CD14-positive monocyte (primary cell): ENCODE results near the gene AIPL1. TPM values are rescaled to one million over a fixed set of nuclear protein-coding genes. Genes with fewer than 3 reads are reported as not detected.

ENCODE experiments used
- DNase-seq, 3 donors: peaks; one replicate each; pipeline ENCODE4 v3.0.0-alpha.2; 2011 to 2022
- H2AFZ ChIP-seq: 2 replicates; pipeline ENCODE4 v1.6.0; 2012; ENCODE audit warnings: mild to moderate bottlenecking, low read depth, low read length, inconsistent platforms; ENCODE audit not compliant: insufficient read depth, poor library complexity, severe bottlenecking
- H3K27ac ChIP-seq, 2 donors: 1 replicate in 1 of 2; 2 replicates in 1 of 2; pipeline ENCODE4 v1.5.1; 2012 to 2013; ENCODE audit warnings: low read length in 2 of 2, control low read depth in 1 of 2, inconsistent platforms in 1 of 2, low read depth in 1 of 2, mild to moderate bottlenecking in 1 of 2
- H3K27me3 ChIP-seq, 2 donors: one replicate each; pipeline versions ENCODE4 v1.6.0 to v1.6.1; 2011 to 2013; ENCODE audit warnings: low read length in 2 of 2; ENCODE audit not compliant: control insufficient read depth in 2 of 2, insufficient read depth in 2 of 2
- H3K36me3 ChIP-seq, 2 donors: replicated peaks in 1 of 2; 1 replicate in 1 of 2; 2 replicates in 1 of 2; pipeline versions ENCODE4 v1.5.1 to v1.6.1; 2012 to 2013; ENCODE audit warnings: low read length in 2 of 2, control low read depth in 1 of 2, inconsistent platforms in 1 of 2, mild to moderate bottlenecking in 1 of 2; ENCODE audit not compliant: insufficient read depth in 2 of 2, control insufficient read depth in 1 of 2
- H3K4me1 ChIP-seq, 2 donors: 1 replicate in 1 of 2; 2 replicates in 1 of 2; pipeline versions ENCODE4 v1.5.1 to v1.6.1; 2012 to 2013; ENCODE audit warnings: low read length in 2 of 2, control low read depth in 1 of 2, inconsistent platforms in 1 of 2, mild to moderate bottlenecking in 1 of 2, moderate library complexity in 1 of 2; ENCODE audit not compliant: insufficient read depth in 2 of 2, control insufficient read depth in 1 of 2
- H3K4me2 ChIP-seq: replicated peaks from 2 replicates; pipeline ENCODE3; 2012; ENCODE audit warnings: low read length, moderate library complexity, mild to moderate bottlenecking; ENCODE audit not compliant: poor library complexity, severe bottlenecking; ENCODE audit errors: extremely low read depth
- H3K4me3 ChIP-seq, 3 experiments: fragments of 200-600 bp in 1 of 3; sonication (generic) in 1 of 3; replicated peaks in 1 of 3; 1 replicate in 2 of 3; 2 replicates in 1 of 3; pipeline ENCODE4 v1.5.1; 2011 to 2013; ENCODE audit warnings: low read length in 3 of 3, mild to moderate bottlenecking in 3 of 3, control low read depth in 2 of 3, low read depth in 2 of 3, inconsistent platforms in 1 of 3, moderate library complexity in 1 of 3
- H3K79me2 ChIP-seq: 2 replicates; pipeline ENCODE4 v1.6.0; 2012; ENCODE audit warnings: mild to moderate bottlenecking, control low read depth, inconsistent platforms, low read length, moderate library complexity; ENCODE audit not compliant: insufficient read depth
- H3K9ac ChIP-seq: 2 replicates; pipeline ENCODE4 v1.6.0; 2017; ENCODE audit warnings: low read length, mild to moderate bottlenecking; ENCODE audit not compliant: insufficient read depth, poor library complexity, severe bottlenecking
- H3K9me3 ChIP-seq, 2 donors: replicated peaks in 1 of 2; 1 replicate in 1 of 2; 2 replicates in 1 of 2; pipeline versions ENCODE4 v1.5.1 to v1.6.1; 2012 to 2013; ENCODE audit warnings: low read length in 2 of 2, control low read depth in 1 of 2; ENCODE audit not compliant: control insufficient read depth in 1 of 2, insufficient read depth in 1 of 2
- H4K20me1 ChIP-seq: 2 replicates; pipeline ENCODE4 v1.6.0; 2012; ENCODE audit warnings: mild to moderate bottlenecking, low read length, control low read depth, moderate library complexity; ENCODE audit not compliant: insufficient read depth
- H3K27ac Mint-ChIP-seq, 7 donors: one replicate each; pipeline ENCODE4 v1.8.0; 2020; ENCODE audit warnings: mild to moderate bottlenecking in 7 of 7, mixed read lengths in 7 of 7, moderate library complexity in 6 of 7, inconsistent platforms in 2 of 7
- H3K27me3 Mint-ChIP-seq, 3 donors: one replicate each; pipeline ENCODE4 v1.8.0; 2021 to 2022; ENCODE audit warnings: low read depth in 3 of 3, mild to moderate bottlenecking in 3 of 3, mixed read lengths in 3 of 3, moderate library complexity in 3 of 3, inconsistent platforms in 1 of 3
- H3K36me3 Mint-ChIP-seq, 2 donors: one replicate each; pipeline ENCODE4 v1.8.0; 2020; ENCODE audit warnings: mixed read lengths in 2 of 2, inconsistent platforms in 1 of 2, mild to moderate bottlenecking in 1 of 2
- H3K4me1 Mint-ChIP-seq: one replicate; pipeline ENCODE4 v1.8.0; 2020; ENCODE audit warnings: mild to moderate bottlenecking, mixed read lengths
- H3K4me3 Mint-ChIP-seq, 2 donors: one replicate each; pipeline ENCODE4 v1.8.0; 2020; ENCODE audit warnings: mild to moderate bottlenecking in 2 of 2, mixed read lengths in 2 of 2, moderate library complexity in 1 of 2
- H3K9me3 Mint-ChIP-seq, 7 donors: one replicate each; pipeline ENCODE4 v1.8.0; 2020 to 2022; ENCODE audit warnings: mixed read lengths in 7 of 7, mild to moderate bottlenecking in 6 of 7, moderate library complexity in 6 of 7, inconsistent platforms in 2 of 7
- WGBS: methylation state at CpG from one replicate; pipeline ENCODE4 v1.1.5; 2013; ENCODE audit warnings: missing lambda C conversion rate; ENCODE audit not compliant: insufficient coverage; 5-methylcytosine and 5-hydroxymethylcytosine counted together
- intact Hi-C, 2 donors: fragments of 100-400 bp; cut with micrococcal nuclease; formaldehyde crosslinking; loops; one replicate each; pipeline versions ENCODE4 v1.15.0 to v1.15.1; 2023
- polyA plus RNA-seq, 3 donors: library from polyadenylated mRNA; depleted of rRNA in 1 of 3; unstranded in 2 of 3; stranded (reverse) in 1 of 3; fragments of 300-500 nt in 2 of 3; fragments of >200 nt in 1 of 3; fragmentation: Illumina TruSeq in 2 of 3; gene quantifications; 1 replicate in 2 of 3; 2 replicates in 1 of 3; pipeline ENCODE4 v1.2.3, GENCODE V29; 2012 to 2021
- TF ChIP-seq, protein P1 (sequence below): fragments of 200-600 bp; IDR thresholded peaks from one replicate; pipeline ENCODE4 v1.8.0; 2022; ENCODE audit warnings: antibody characterized with exemption, mild to moderate bottlenecking

Gene AIPL1
- polyA plus RNA-seq, 3 donors, result not detected

- H3K9ac ChIP-seq, result no peak overlapping the region
- peak overlapping the region in 1 of 7 donors; percentile 42 for H3K27ac Mint-ChIP-seq
- peaks cover 5 to 12% (median 5%) of the 10 kb centered on the region in 3 donors for H3K27me3 Mint-ChIP-seq
Observed at GRCh38 chr17:6384481-6384880, 50.4 kb downstream of the AIPL1 start.

GRCh38 chr17:6381526-6382465 lies 53.1 kb downstream of the AIPL1 start:
- Histone ChIP-seq H3K27ac (no peak overlapping the region), H3K4me3 (no peak overlapping the region), H3K4me2 (no peak overlapping the region), H3K79me2 (no peaks in the 10 kb centered on the region), H3K27me3 (peaks cover 0 to 2% of the 10 kb centered on the region in 2 donors), H3K9me3 (no peaks in the 10 kb centered on the region), H3K9ac (no peak overlapping the region), H4K20me1 (no peaks in the 10 kb centered on the region), H3K36me3 (no peaks in the 10 kb centered on the region), H3K4me1 (no peaks in the 10 kb centered on the region), H2AFZ (no peak overlapping the region)
- Mint-ChIP-seq H3K27me3 (peaks cover 9 to 17% (median 15%) of the 10 kb centered on the region in 3 donors), H3K36me3 (no peaks in the 10 kb centered on the region), H3K4me1 (no peaks in the 10 kb centered on the region), H3K9me3 (peaks cover 2 to 20% (median 11%) of the 10 kb centered on the region in 7 donors), H3K27ac (peak overlapping the region in 1 of 7 donors; percentile 59), H3K4me3 (no peak overlapping the region)
- TF ChIP-seq, protein P1, sequence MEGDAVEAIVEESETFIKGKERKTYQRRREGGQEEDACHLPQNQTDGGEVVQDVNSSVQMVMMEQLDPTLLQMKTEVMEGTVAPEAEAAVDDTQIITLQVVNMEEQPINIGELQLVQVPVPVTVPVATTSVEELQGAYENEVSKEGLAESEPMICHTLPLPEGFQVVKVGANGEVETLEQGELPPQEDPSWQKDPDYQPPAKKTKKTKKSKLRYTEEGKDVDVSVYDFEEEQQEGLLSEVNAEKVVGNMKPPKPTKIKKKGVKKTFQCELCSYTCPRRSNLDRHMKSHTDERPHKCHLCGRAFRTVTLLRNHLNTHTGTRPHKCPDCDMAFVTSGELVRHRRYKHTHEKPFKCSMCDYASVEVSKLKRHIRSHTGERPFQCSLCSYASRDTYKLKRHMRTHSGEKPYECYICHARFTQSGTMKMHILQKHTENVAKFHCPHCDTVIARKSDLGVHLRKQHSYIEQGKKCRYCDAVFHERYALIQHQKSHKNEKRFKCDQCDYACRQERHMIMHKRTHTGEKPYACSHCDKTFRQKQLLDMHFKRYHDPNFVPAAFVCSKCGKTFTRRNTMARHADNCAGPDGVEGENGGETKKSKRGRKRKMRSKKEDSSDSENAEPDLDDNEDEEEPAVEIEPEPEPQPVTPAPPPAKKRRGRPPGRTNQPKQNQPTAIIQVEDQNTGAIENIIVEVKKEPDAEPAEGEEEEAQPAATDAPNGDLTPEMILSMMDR, result no peak
- intact Hi-C loops, result no loop called here
- 93% methylated on average over 8 of the region's 13 CpGs for WGBS
- no peak for DNase-seq

More at GRCh38 chr17:6384481-6384880, 50.4 kb downstream of the AIPL1 start:
- H3K79me2 ChIP-seq, result no peaks in the 10 kb centered on the region
- H3K27ac ChIP-seq, result no peak overlapping the region
- Mint-ChIP-seq H3K4me1 (no peaks in the 10 kb centered on the region), H3K36me3 (no peaks in the 10 kb centered on the region), H3K9me3 (peaks cover 0 to 9% (median 3%) of the 10 kb centered on the region in 7 donors), H3K4me3 (no peak overlapping the region)
- no peak overlapping the region for H2AFZ ChIP-seq
- H3K4me1 ChIP-seq, result no peaks in the 10 kb centered on the region
- H3K36me3 ChIP-seq, result no peaks in the 10 kb centered on the region
- H3K9me3 ChIP-seq, result no peaks in the 10 kb centered on the region
- H3K4me2 ChIP-seq, result no peak overlapping the region
- no peak overlapping the region for H3K4me3 ChIP-seq
- TF ChIP-seq, protein P1, result no peak
- no peak for DNase-seq
- no peaks in the 10 kb centered on the region for H4K20me1 ChIP-seq
- 90% methylated on average over 4 of the region's 5 CpGs for WGBS
- H3K27me3 ChIP-seq, result no peaks in the 10 kb centered on the region
- intact Hi-C loops, result no loop called here
